ENCODE data around the gene TMEM151B.

DNA sequence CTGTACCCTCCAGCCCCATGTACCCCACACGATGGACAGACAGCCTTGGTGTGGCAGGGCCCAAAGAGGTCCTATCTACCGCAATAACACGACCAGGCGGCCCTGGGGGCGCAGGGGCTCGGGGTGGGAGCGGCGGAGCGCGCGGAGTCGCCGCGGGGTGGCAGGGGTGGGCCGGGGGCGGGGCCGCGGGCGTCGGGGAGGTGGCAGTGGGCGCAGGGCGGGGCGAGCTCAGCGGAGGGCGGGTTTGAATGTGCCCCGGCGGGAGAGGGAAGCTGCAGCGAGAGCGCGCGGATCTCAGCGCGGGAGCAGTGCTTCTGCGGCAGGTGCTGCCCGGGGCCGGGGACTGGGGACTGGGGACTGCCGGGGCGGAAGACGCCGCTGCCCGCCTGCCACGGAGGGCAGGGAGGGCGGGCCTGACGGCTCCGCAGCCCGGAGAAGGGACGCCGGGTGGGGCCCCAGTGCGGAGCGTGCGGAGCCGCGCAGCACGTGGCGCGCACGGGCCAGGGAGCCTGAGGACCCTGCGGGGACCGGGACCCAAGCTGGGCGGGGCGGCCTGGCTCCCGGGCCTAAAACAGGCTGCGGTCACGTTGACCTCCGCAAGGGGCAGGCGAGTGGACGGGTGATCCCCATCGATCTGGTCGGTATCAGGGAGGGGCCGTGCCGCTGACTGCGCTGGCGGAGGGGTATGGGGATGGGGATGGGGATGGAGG lies 46.8 kb upstream of the TMEM151B start, which contains the start of gene SLC29A1:
- peak in 1 of 4 donors; percentile 37 for TF ChIP-seq POLR2A (IDR thresholded peaks at IDR 0.05)
- TF ChIP-seq, protein P1, sequence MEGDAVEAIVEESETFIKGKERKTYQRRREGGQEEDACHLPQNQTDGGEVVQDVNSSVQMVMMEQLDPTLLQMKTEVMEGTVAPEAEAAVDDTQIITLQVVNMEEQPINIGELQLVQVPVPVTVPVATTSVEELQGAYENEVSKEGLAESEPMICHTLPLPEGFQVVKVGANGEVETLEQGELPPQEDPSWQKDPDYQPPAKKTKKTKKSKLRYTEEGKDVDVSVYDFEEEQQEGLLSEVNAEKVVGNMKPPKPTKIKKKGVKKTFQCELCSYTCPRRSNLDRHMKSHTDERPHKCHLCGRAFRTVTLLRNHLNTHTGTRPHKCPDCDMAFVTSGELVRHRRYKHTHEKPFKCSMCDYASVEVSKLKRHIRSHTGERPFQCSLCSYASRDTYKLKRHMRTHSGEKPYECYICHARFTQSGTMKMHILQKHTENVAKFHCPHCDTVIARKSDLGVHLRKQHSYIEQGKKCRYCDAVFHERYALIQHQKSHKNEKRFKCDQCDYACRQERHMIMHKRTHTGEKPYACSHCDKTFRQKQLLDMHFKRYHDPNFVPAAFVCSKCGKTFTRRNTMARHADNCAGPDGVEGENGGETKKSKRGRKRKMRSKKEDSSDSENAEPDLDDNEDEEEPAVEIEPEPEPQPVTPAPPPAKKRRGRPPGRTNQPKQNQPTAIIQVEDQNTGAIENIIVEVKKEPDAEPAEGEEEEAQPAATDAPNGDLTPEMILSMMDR (IDR thresholded peaks at IDR 0.05), result peak in 2 of 6 experiments; percentile 6 to 49
- no peak for TF ChIP-seq EP300 (IDR thresholded peaks at IDR 0.05)

Measured in upper lobe of left lung (tissue), 4 donors.